ENCODE results near the gene NRROS. TPM values are rescaled to one million over a fixed set of nuclear protein-coding genes. Genes with fewer than 3 reads are reported as not detected.

Gene NRROS
- total RNA-seq, 1 donor from 2014 or later: 22.6 TPM

- Histone ChIP-seq H3K9me3 (no peaks in the 10 kb centered on the region), H3K4me1 (no peaks in the 10 kb centered on the region), H3K27ac (no peak overlapping the region), H3K27me3 (no peaks in the 10 kb centered on the region), H3K4me3 (no peak overlapping the region), H3K36me3 (no peaks in the 10 kb centered on the region)
- DNase-seq (ENCODE audit: low spot score in 2 of 2): no peak
- no peak for TF ChIP-seq CTCF (IDR thresholded peaks at IDR 0.05)
- intact Hi-C loops (cut with DNase I): no loop called here
Measured at GRCh38 chr3:196625331-196625730, 14.2 kb upstream of the NRROS start.

- Histone ChIP-seq H3K27ac (no peak overlapping the region), H3K4me1 (peaks cover 0 to 8% of the 10 kb centered on the region in 2 donors), H3K36me3 (no peaks in the 10 kb centered on the region), H3K27me3 (no peaks in the 10 kb centered on the region), H3K9me3 (no peaks in the 10 kb centered on the region), H3K4me3 (no peak overlapping the region)
- intact Hi-C loops (cut with DNase I): no loop called here
- TF ChIP-seq CTCF (IDR thresholded peaks at IDR 0.05): no peak
- no peak for DNase-seq (ENCODE audit: low spot score in 2 of 2)
Measured at GRCh38 chr3:196627918-196628231, 11.6 kb upstream of the NRROS start.

- Histone ChIP-seq H3K27ac (no peak overlapping the region), H3K9me3 (no peaks in the 10 kb centered on the region), H3K27me3 (no peaks in the 10 kb centered on the region), H3K4me1 (peaks cover 0 to 8% of the 10 kb centered on the region in 2 donors), H3K4me3 (no peak overlapping the region), H3K36me3 (no peaks in the 10 kb centered on the region)
- no peak for DNase-seq (ENCODE audit: low spot score in 2 of 2)
- TF ChIP-seq CTCF (IDR thresholded peaks at IDR 0.05): no peak
- intact Hi-C loops (cut with DNase I): no loop called here
Measured at GRCh38 chr3:196629228-196629627, 10.3 kb upstream of the NRROS start.

- H3K4me1 ChIP-seq: peaks cover 0 to 8% of the 10 kb centered on the region in 2 donors
- no peak for DNase-seq (ENCODE audit: low spot score in 2 of 2)
- H3K36me3 ChIP-seq: no peaks in the 10 kb centered on the region
- H3K27ac ChIP-seq: peak overlapping the region; percentile 71 to 79
- H3K9me3 ChIP-seq: no peaks in the 10 kb centered on the region
- no peaks in the 10 kb centered on the region for H3K27me3 ChIP-seq
- H3K4me3 ChIP-seq: peak overlapping the region; percentile 61 to 79
- intact Hi-C loops (cut with DNase I): loop anchor here (1.0 kb wide), 1 partner anchor 31 kb away; no protein-coding TSS in a partner anchor
- no peak for TF ChIP-seq CTCF (IDR thresholded peaks at IDR 0.05)
Measured at GRCh38 chr3:196631682-196632045, 7.8 kb upstream of the NRROS start.

- Histone ChIP-seq H3K36me3 (no peaks in the 10 kb centered on the region), H3K27me3 (no peaks in the 10 kb centered on the region), H3K27ac (peak overlapping the region; percentile 71 to 79), H3K9me3 (no peaks in the 10 kb centered on the region), H3K4me1 (peaks cover 0 to 8% of the 10 kb centered on the region in 2 donors), H3K4me3 (peak overlapping the region; percentile 61 to 79)
- intact Hi-C loops (cut with DNase I): loop anchor here (1.0 kb wide), 1 partner anchor 30 kb away; no protein-coding TSS in a partner anchor
- DNase-seq (ENCODE audit: low spot score in 2 of 2): peak; percentile 36 to 88
- TF ChIP-seq CTCF (IDR thresholded peaks at IDR 0.05): peak in 2 of 3 experiments; percentile 38 to 47
Measured at GRCh38 chr3:196632046-196632751, 7.3 kb upstream of the NRROS start.
